NB4 (cell line): ENCODE results near the gene SLC25A48.

Experiments
- DNase-seq: peaks from one replicate; pipeline ENCODE4 v3.0.0; 2010; ENCODE audit warnings: low read depth
- H3K4me3 ChIP-seq: one replicate; pipeline ENCODE4 v1.5.1; 2011; ENCODE audit warnings: mild to moderate bottlenecking, low read depth, low read length, moderate library complexity
- CTCF ChIP-seq: IDR thresholded peaks from one replicate; pipeline ENCODE4 v1.5.1; 2012; ENCODE audit warnings: low read depth, low read length
- MYC ChIP-seq: IDR thresholded peaks from 2 replicates; pipeline ENCODE4 v1.6.1; 2011; ENCODE audit warnings: low read depth, low read length
- POLR2A ChIP-seq: IDR thresholded peaks from 2 replicates; pipeline ENCODE4 v1.6.1; 2011; ENCODE audit warnings: mild to moderate bottlenecking; ENCODE audit not compliant: insufficient read length; ENCODE audit errors: extremely low read depth
- TF ChIP-seq, protein P1 (sequence below): IDR thresholded peaks from 2 replicates; pipeline ENCODE4 v1.6.1; 2011; ENCODE audit warnings: low read depth, low read length

Gene SLC25A48

DNA sequence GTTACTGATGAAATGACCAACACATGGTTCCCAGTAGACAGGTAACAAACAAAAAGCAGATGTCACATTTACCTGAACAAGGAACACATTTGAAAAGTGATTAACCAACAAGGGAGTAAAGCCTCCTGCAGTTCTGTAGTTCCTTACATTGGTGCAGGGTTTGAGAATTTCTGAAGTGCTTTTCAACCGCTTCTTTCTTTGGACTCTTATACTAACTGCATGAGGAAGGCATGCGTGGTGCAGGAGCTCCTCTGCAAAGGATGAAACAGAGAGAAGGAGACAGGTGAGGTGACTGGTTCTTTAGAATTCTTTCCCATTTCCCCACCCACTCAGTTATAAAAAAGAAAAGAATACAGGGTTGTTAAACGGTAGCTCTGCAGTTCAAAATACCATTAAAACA lies 65.8 kb downstream of the SLC25A48 start:
- DNase-seq: no peak
- TF ChIP-seq MYC: no peak
- TF ChIP-seq, protein P1, sequence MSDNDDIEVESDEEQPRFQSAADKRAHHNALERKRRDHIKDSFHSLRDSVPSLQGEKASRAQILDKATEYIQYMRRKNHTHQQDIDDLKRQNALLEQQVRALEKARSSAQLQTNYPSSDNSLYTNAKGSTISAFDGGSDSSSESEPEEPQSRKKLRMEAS: no peak
- TF ChIP-seq POLR2A: no peak
- no peak for TF ChIP-seq CTCF

DNA sequence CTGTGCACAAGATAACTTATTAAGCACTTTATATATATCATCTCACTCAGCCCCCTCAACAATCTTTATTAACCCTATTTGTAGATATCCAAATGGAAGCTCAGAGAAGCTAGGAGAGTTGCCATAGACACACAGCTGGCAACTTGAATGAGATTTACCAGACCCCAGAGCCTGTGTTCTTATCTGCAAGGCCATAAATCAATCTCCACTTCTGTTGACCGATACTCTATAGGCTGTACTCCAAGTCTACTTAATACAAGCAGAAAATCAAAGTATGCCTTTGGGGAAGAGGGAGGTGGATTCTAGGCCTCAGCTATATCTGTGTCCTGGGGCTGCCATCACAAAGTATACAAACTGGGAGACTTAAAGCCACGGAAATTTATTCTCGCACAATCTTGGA lies 67.2 kb downstream of the SLC25A48 start:
- no peak for DNase-seq
- TF ChIP-seq, protein P1: no peak
- no peak for TF ChIP-seq CTCF
- TF ChIP-seq MYC: no peak
- no peak for TF ChIP-seq POLR2A
- H3K4me3 ChIP-seq: no peak overlapping the region

More for the DNA sequence above, 65.8 kb downstream of the SLC25A48 start:
- no peak overlapping the region for H3K4me3 ChIP-seq

DNA sequence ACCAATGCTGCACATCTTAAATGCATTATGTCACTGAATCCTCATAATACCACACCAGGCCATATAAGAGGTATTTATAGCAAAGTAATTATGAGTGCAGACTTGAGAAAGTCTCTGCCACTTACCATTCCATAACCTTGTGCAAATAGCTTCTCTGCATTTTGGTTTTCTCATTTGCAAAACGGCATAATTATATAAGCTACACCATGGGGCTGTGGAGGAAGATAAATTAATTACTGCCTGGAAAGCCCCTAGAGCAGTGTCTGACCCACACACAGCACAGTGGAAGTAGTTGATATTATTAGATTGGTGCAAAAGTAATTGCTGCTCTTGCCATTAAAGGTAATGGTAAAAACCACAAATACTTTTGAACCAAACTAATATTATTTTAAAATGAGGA lies 70.7 kb downstream of the SLC25A48 start:
- DNase-seq: no peak
- no peak for TF ChIP-seq POLR2A
- TF ChIP-seq, protein P1: no peak
- TF ChIP-seq CTCF: no peak
- TF ChIP-seq MYC: no peak
- no peak overlapping the region for H3K4me3 ChIP-seq

DNA sequence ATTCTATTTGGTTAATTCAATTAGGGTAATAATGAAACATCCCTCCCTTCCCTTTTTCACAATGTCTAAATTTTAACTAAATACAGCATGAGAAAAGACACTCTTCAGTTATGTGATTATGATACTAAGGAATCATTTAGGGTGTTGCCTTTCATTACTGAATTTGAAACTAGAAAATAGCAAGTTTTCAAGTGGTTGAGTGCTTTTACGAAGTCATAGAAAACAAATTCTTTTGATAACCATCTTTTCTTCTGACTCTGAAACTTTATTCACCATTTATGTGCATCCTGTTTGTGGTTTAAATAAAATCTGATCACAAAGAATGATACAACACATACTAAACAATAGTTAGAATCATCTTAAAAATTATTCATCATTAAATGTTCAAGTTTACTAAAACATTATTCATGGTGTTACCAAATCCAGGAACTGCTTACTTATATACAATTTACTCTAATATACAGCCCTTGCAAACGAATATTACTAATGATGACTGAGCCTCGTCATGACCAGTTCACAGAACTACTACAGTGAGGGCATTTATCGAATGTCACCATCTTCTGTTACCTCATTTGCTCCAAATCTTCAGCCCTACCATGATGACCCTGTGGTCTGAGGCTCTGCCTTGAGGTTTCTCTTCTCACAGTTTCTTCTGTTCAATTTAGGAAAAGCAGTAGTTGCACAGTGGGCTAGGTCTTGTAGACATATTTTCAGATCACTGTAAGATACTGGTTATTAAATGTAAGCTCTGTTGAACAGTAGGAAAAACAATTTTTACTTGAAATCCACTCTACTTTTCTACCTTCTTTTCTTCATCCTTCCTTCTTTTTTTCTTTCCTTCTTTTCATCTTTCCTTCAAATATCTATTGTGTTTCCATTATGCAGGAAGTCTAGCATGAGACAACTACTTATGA lies 79.5 kb downstream of the SLC25A48 start:
- no peak for DNase-seq
- TF ChIP-seq CTCF (no peak), MYC (no peak), POLR2A (no peak)
- TF ChIP-seq, protein P1: no peak
- H3K4me3 ChIP-seq: no peak overlapping the region

GRCh38 chr5:135915466-135916001 lies 81.1 kb downstream of the SLC25A48 start:
- DNase-seq: no peak
- TF ChIP-seq POLR2A (no peak), CTCF (no peak), MYC (no peak)
- TF ChIP-seq, protein P1: no peak
- H3K4me3 ChIP-seq: no peak overlapping the region
